Spleen (tissue), 11 donors: ENCODE measurements around the gene ADGRL3. TPM values are rescaled to one million over a fixed set of nuclear protein-coding genes. Genes with fewer than 3 reads are reported as not detected.
"Not testable (repeated sequence)": the region's sequence is repeated elsewhere in the genome, so short reads cannot be mapped to it uniquely, and the experiment has no call there.

Experiments
- DNase-seq: peaks from one replicate; pipeline ENCODE4 v3.0.0-alpha.2; 2020
- H3K27ac ChIP-seq, 8 donors: fragments of 200-600 bp; sonication (generic) in 7 of 8; 1 replicate in 4 of 8; 2 replicates in 4 of 8; pipeline versions ENCODE4 v1.5.0 to v1.8.0; 2016 to 2021; ENCODE audit warnings: inconsistent platforms in 4 of 8, mild to moderate bottlenecking in 4 of 8, moderate library complexity in 1 of 8
- H3K27me3 ChIP-seq, 7 donors: fragments of 200-600 bp; sonication (generic) in 6 of 7; replicated peaks in 1 of 7; 1 replicate in 4 of 7; 2 replicates in 3 of 7; pipeline versions ENCODE4 v1.5.0 to v1.8.0; 2016 to 2021; ENCODE audit warnings: inconsistent platforms in 3 of 7, mild to moderate bottlenecking in 1 of 7
- H3K36me3 ChIP-seq, 6 donors: fragments of 200-600 bp; sonication (generic) in 5 of 6; 1 replicate in 4 of 6; 2 replicates in 2 of 6; pipeline versions ENCODE4 v1.5.0 to v1.8.0; 2016 to 2021; ENCODE audit warnings: inconsistent platforms in 2 of 6
- H3K4me1 ChIP-seq, 6 donors: fragments of 200-600 bp; sonication (generic) in 5 of 6; 1 replicate in 3 of 6; 2 replicates in 3 of 6; pipeline versions ENCODE4 v1.5.0 to v1.8.0; 2016 to 2021; ENCODE audit warnings: inconsistent platforms in 3 of 6
- H3K4me3 ChIP-seq, 8 donors: fragments of 200-600 bp; sonication (generic) in 7 of 8; 1 replicate in 4 of 8; 2 replicates in 4 of 8; pipeline versions ENCODE4 v1.5.0 to v1.8.0; 2016 to 2021; ENCODE audit warnings: inconsistent platforms in 4 of 8, mild to moderate bottlenecking in 4 of 8, moderate library complexity in 2 of 8
- H3K9me3 ChIP-seq, 8 donors: fragments of 200-600 bp; sonication (generic) in 7 of 8; 1 replicate in 4 of 8; 2 replicates in 4 of 8; pipeline versions ENCODE4 v1.5.0 to v1.8.0; 2016 to 2021; ENCODE audit warnings: inconsistent platforms in 4 of 8
- POLR2A ChIP-seq, 3 donors: fragments of 450-650 bp; IDR thresholded peaks; one replicate each; pipeline ENCODE4 v1.5.1; 2017; ENCODE audit warnings: antibody characterized with exemption in 3 of 3, mild to moderate bottlenecking in 1 of 3
- POLR2AphosphoS5 ChIP-seq, 3 donors: sonication (generic); formaldehyde crosslinking; IDR thresholded peaks; one replicate each; pipeline ENCODE4 v1.5.1; 2017; ENCODE audit warnings: antibody characterized with exemption in 3 of 3
- WGBS, 5 donors: extraction: QIAGEN DNeasy Blood & Tissue Kit in 3 of 5; methylation state at CpG; one replicate each; pipeline versions ENCODE4 v1.1.5 to v1.1.7; 2013 to 2018; 5-methylcytosine and 5-hydroxymethylcytosine counted together
- intact Hi-C: fragments of 100-400 bp; cut with DNase I; formaldehyde crosslinking; loops from one replicate; pipeline ENCODE4 v1.15.0; 2023; ENCODE audit warnings: low total_unique reads
- polyA plus RNA-seq, 3 donors: library from polyadenylated mRNA; stranded (reverse); fragments of 200-250 nt; gene quantifications; one replicate each; pipeline ENCODE4 v1.2.1, GENCODE V29; 2013
- total RNA-seq, 7 donors: library from RNA; depleted of rRNA in 3 of 7; stranded (reverse); fragments of >200 nt in 3 of 7; fragmentation: NEBNext Ultra II Directional in 4 of 7; extraction: Animal tissue kit (Norgen Biotek cat#: 25700) in 4 of 7; gene quantifications; one replicate each; pipeline versions ENCODE4 v1.1.0 to v1.2.1, GENCODE V29; 2016 to 2021
- TF ChIP-seq, protein P1 (sequence below), 11 experiments: fragments of 200-600 bp in 7 of 11; fragments of 450-650 bp in 4 of 11; sonication (generic) in 4 of 11; IDR thresholded peaks in 8 of 11; conservative IDR thresholded peaks in 3 of 11; 1 replicate in 7 of 11; 2 replicates in 4 of 11; pipeline versions ENCODE4 v1.4.0 to v1.8.0; 2016 to 2021; ENCODE audit warnings: antibody characterized with exemption in 11 of 11, inconsistent platforms in 4 of 11, mild to moderate bottlenecking in 1 of 11
- donor health status: healthy with polysubstance abuse.
- donor health status: DM: no; HTN: no; CAD: no; lungs with moderate emphysema.
- donor health status: DM: no; HTN: no; CAD: no.
- donor health status: Bipolar disorder and iron deficiency.
- donor health status: healthy.
- donor health status: DM: no; HTN: no; CAD: no.
- donor health status: DM: yes; HTN: yes; CAD: no.

The ADGRL3 gene
- total and polyA plus RNA-seq, 10 donors, result 0.09 to 0.92 (median 0.46) TPM; not detected in 1

DNA sequence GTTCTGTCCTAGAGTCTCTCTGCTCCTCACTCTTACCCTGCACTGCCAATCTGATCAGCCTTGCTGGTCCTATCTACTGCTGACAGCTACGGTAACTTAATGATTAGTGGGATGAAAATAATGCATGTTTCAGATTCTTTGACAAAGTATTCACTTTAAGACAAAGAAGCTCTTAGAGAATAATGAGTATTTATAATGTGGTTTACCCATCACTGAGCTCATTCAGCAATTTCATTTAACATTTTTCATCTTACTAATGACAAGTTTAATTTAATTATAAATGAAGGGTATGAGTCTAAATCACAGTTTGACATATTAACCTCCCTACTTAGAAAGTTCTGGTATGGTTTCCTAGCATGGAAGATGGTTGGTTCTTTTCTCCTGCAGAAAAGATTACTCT is 428.2 kb downstream of the ADGRL3 start:
- WGBS, 5 donors, result 65 to 93% (median 79%) methylated on average over 1 of the region's 1 CpG
- intact Hi-C loops, result no loop called here
- Histone ChIP-seq H3K4me3 (no peak overlapping the region), H3K27me3 (no peaks in the 10 kb centered on the region), H3K27ac (no peak overlapping the region), H3K36me3 (no peaks in the 10 kb centered on the region), H3K9me3 (no peaks in the 10 kb centered on the region), H3K4me1 (no peaks in the 10 kb centered on the region)
- no peak for DNase-seq
- TF ChIP-seq POLR2AphosphoS5 (IDR thresholded peaks at IDR 0.05) (no peak), POLR2A (IDR thresholded peaks at IDR 0.05) (no peak)
- TF ChIP-seq, protein P1, sequence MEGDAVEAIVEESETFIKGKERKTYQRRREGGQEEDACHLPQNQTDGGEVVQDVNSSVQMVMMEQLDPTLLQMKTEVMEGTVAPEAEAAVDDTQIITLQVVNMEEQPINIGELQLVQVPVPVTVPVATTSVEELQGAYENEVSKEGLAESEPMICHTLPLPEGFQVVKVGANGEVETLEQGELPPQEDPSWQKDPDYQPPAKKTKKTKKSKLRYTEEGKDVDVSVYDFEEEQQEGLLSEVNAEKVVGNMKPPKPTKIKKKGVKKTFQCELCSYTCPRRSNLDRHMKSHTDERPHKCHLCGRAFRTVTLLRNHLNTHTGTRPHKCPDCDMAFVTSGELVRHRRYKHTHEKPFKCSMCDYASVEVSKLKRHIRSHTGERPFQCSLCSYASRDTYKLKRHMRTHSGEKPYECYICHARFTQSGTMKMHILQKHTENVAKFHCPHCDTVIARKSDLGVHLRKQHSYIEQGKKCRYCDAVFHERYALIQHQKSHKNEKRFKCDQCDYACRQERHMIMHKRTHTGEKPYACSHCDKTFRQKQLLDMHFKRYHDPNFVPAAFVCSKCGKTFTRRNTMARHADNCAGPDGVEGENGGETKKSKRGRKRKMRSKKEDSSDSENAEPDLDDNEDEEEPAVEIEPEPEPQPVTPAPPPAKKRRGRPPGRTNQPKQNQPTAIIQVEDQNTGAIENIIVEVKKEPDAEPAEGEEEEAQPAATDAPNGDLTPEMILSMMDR (IDR thresholded peaks at IDR 0.05 in 8 of 11, conservative IDR thresholded peaks at IDR 0.05 in 3 of 11), result no peak

DNA sequence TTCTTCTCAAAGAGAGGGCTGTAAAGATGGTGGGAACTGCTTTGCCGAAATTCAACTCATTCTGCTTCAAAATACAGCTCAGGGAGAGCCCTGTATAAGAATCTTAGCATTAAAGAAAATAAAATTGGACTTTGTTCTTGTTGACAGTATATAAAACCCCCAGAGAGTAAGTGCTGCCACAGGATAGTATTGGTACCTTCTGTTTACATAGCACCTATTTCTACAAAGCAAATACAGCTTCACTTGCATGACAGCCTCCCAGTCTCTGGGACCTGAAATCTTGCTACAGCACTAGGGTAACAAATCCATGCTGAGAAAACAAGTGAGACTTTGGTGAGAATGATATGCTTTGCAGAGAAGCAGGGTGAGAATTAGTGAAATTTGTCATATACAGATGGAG is 428.6 kb downstream of the ADGRL3 start:
- Histone ChIP-seq H3K9me3 (no peaks in the 10 kb centered on the region), H3K27me3 (no peaks in the 10 kb centered on the region), H3K36me3 (no peaks in the 10 kb centered on the region), H3K27ac (no peak overlapping the region), H3K4me3 (no peak overlapping the region), H3K4me1 (no peaks in the 10 kb centered on the region)
- intact Hi-C loops, result no loop called here
- 63 to 85% (median 69%) methylated on average over 1 of the region's 1 CpG for WGBS, 5 donors
- TF ChIP-seq POLR2AphosphoS5 (IDR thresholded peaks at IDR 0.05), result no peak
- TF ChIP-seq POLR2A (IDR thresholded peaks at IDR 0.05), result no peak
- TF ChIP-seq, protein P1 (IDR thresholded peaks at IDR 0.05 in 8 of 11, conservative IDR thresholded peaks at IDR 0.05 in 3 of 11), result no peak
- no peak for DNase-seq

DNA sequence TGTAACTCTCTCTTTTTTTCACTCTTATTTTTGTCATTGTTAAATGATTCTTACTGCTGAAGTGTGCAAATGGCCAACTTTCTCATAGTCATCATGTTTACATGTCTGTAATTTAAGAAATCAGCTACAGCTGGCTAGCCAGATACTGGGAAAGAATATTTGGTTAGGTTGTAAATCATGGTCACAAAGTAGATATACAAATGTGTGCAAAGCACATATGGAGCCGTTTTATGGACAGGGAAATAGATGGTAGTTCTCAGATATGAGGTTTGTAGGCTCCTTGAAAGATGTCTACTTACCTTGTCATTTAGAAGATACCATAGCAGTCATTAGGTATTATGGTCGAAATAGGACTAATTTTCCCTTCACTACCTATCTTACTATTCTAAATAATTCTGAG is 430.4 kb downstream of the ADGRL3 start:
- Histone ChIP-seq H3K4me3 (no peak overlapping the region), H3K27me3 (no peaks in the 10 kb centered on the region), H3K27ac (no peak overlapping the region), H3K4me1 (no peaks in the 10 kb centered on the region), H3K36me3 (no peaks in the 10 kb centered on the region), H3K9me3 (peaks cover 0 to 5% (median 0%) of the 10 kb centered on the region in 8 donors)
- DNase-seq, result no peak
- intact Hi-C loops, result no loop called here
- TF ChIP-seq POLR2A (IDR thresholded peaks at IDR 0.05) (no peak), POLR2AphosphoS5 (IDR thresholded peaks at IDR 0.05) (no peak)
- TF ChIP-seq, protein P1 (IDR thresholded peaks at IDR 0.05 in 8 of 11, conservative IDR thresholded peaks at IDR 0.05 in 3 of 11), result no peak
- 55 to 69% (median 56%) methylated on average over 2 of the region's 2 CpGs for WGBS, 5 donors

DNA sequence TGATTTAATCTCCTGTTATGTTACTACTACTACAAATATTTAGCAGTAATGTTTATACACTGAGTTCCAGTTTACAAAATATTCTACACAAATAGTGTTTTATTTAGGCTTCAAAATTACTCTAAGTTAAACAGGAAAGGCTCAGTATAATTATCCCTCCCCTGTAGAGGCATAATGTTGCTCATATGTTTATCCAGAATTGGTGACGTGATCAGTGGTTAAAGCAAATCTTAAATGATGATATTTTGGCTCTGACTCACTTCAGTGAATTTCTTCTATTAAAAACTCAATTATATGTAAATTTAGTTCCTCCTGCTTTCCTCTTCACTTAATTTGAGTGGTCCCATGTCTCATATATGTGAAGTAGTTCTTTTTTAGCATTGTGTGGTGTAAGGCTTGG is 438.5 kb downstream of the ADGRL3 start:
- DNase-seq, result no peak
- Histone ChIP-seq H3K4me3 (no peak overlapping the region), H3K27ac (no peak overlapping the region), H3K9me3 (peaks cover 0 to 8% (median 0%) of the 10 kb centered on the region in 8 donors), H3K27me3 (no peaks in the 10 kb centered on the region), H3K36me3 (no peaks in the 10 kb centered on the region), H3K4me1 (no peaks in the 10 kb centered on the region)
- TF ChIP-seq, protein P1 (IDR thresholded peaks at IDR 0.05 in 8 of 11, conservative IDR thresholded peaks at IDR 0.05 in 3 of 11), result no peak
- TF ChIP-seq POLR2A (IDR thresholded peaks at IDR 0.05), result no peak
- no peak for TF ChIP-seq POLR2AphosphoS5 (IDR thresholded peaks at IDR 0.05)
- WGBS, 5 donors, result 73 to 94% (median 86%) methylated on average over 1 of the region's 1 CpG
- intact Hi-C loops, result no loop called here

DNA sequence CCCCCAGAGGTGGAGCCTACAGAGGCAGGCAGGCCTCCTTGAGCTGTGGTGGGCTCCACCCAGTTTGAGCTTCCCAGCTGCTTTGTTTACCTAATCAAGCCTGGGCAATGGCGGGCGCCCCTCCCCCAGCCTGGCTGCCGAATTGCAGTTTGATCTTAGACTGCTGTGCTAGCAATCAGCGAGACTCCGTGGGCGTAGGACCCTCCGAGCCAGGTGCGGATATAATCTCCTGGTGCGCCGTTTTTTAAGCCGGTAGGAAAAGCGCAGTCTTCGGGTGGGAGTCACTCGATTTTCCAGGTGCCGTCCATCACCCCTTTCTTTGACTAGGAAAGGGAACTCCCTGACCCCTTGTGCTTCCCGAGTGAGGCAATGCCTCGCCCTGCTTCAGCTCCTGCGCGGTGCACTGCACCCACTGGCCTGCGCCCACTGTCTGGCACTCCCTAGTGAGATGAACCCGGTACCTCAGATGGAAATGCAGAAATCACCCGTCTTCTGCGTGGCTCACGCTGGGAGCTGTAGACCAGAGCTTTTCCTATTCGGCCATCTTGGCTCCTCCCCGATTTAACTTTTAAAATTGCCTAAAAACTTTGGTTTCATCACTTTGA is 446.7 kb downstream of the ADGRL3 start:
- H3K4me1 ChIP-seq, H3K27me3 ChIP-seq, H3K36me3 ChIP-seq, DNase-seq, intact Hi-C loops, H3K9me3 ChIP-seq, H3K27ac ChIP-seq, H3K4me3 ChIP-seq: not testable (repeated sequence)
- WGBS, 5 donors, result 86 to 93% (median 89%) methylated on average over 19 to 26 of the region's 26 CpGs
